A172 (cell line): Measurements from ENCODE around the gene PRICKLE4. TPM values are rescaled to one million over a fixed set of nuclear protein-coding genes. Genes with fewer than 3 reads are reported as not detected.
A peak's percentile ranks its signal among the peaks of the same experiment; 100 is the strongest.
"Not testable (repeated sequence)": the region's sequence is repeated elsewhere in the genome, so short reads cannot be mapped to it uniquely, and the experiment has no call there.

Source experiments
- DNase-seq: peaks from one replicate; pipeline ENCODE4 v3.0.0-alpha.2; 2015; ENCODE audit warnings: low spot score
- total RNA-seq: library from RNA; depleted of rRNA; stranded (reverse); fragments of >200 nt; shearing (Covaris generic); gene quantifications from 2 replicates; pipeline ENCODE4 v1.2.3, GENCODE V29; 2014

PRICKLE4 gene
- total RNA-seq, 1 experiment from 2014 or later = not detected

DNA sequence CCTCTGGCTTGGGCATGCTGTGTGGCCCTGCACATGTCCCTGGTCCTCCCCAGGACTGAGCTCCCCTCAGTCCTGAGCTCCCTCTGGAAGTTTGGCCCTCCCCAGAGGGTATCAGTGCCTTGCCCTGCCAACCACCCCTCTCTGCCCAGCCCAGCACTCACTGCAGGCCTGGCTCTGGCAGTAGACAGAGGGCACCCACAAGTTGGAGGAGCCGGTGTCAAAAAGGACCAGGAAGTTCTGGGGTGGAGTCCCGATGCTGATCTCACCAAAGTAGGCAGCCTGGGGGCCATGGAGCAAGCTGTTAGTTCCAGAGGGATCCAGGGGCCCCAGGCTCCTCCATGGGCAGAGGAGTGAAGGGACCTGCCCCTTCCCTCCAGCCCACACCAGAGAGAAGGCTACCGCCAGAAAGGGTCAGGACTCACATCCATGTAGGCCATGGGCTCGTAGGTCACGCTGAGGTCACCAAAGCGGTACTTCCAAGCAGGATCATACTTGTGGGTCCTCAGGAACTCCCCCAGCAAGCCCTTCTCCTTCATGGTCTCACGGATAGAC, 36.3 kb upstream of the PRICKLE4 start:
- no peak for DNase-seq

DNA sequence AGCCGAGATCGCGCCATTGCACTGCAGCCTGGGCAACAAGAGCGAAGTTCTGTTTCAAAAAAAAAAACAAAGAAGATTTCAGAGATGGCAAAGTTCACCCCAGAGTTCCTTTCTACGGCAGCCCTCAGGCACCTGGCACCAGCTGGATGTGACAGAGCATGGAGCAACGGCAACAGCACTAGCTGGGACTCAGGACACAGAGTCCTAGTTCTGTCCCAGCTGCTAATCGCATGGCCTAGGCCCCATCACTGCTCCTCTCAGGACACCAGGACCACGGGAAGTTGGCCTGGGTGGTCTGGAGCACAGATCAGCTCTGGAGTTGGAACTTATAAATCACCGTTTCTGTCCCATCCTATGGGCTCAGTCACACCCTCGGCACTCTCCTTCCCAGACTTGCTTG, 34.5 kb upstream of the PRICKLE4 start:
- no peak for DNase-seq

DNA sequence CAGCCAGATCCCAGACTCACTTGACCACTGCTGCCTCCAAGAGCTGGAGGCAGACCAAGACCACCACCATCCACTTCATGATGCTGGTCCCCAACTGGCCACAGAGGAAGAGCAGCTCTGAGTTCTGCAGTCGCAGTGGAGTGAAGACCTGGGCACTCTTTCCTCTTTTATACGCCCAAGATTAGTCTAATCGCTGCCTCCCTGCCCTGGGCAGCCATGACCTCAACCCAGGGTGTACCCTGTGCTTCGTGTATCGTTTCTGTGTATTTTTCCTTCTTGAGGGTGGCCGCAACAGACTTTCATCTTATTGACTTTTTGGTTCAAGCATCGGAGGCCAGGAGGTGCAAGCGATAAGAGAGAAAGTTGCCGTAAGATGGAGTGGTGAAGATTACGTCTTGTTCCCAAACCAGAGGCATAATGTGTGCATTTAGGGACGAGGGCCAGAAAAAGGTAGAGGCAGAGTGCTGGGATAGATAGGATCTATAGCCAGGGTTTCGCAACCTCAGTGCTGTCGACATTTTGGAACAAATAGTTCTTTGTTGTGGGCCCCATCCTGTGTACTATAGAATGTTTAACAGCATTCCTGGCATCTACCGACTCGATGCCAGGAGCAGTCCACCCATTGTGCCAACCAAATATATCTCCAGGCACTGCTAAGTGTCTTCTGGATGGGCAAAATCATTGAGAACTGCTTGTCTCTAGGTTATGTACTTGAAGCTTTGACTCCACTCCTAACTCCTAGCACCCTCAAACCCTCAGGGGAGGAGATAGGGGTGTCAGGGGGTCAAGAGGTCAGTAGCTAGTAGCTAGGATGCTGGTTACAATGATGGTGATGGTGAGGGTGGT, 33.1 kb upstream of the PRICKLE4 start, which contains the start of gene PGC:
TSS of gene PGC (minus strand) at position 142 of the 846 bp plus-strand sequence. CDS start at position 79, 63 bp downstream.
- no peak for DNase-seq

DNA sequence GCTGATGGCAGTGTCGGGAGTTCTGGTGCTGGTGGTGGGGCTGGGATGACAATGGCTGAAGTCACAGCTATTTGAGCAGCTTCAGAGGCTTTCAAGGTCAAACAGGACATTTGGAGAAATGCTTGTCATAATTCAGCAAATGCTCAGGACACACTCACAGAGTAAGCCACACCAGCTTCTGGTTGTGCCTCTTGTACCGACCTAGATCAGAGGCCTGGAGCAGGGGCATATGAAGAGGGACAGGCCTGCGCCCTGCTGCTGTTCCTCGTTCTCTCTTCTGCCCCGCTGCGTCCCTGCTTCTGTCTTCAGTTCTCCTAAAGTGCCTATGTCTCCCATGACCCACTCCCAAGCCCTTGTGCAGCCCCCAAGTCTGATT, 32.5 kb upstream of the PRICKLE4 start:
- DNase-seq = no peak

DNA sequence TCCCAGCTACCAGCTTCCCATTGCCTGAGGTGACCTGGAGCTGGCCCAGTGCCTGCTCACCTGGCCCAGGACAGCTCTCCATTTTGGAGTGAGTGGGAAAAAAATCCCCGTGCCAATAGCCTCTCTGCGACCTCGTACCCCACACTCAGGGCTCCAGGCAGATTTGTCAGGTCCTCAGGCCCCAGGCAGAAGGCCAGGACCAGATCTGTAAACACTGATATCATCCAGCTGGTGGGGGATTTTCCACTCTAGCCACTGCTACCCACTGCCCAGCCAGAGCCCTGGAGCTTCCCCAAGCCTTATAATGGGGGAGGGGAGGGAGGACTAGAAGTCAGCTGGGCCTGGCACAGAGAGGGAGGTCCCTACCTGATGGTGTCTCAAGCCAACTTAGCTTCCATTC, 32.0 kb upstream of the PRICKLE4 start:
- DNase-seq = no peak

DNA sequence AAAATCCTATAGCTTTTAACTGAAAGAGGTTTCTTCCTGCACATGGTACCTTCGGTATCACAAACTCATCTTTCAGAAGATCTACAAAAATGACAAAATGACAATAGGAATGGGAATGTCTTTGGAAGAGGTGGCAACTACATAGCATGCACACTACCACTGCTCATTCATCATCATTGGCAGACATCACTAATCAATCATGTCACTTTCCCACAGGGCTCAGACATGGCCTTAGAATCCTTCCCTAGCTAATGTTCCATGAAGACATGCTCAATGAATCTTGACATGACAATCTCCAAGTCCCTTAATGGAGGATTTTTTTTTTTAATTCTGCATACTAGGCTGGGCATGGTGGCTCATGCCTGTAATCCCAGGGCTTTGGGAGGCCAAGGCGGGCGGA, 30.2 kb upstream of the PRICKLE4 start:
- DNase-seq = no peak

DNA sequence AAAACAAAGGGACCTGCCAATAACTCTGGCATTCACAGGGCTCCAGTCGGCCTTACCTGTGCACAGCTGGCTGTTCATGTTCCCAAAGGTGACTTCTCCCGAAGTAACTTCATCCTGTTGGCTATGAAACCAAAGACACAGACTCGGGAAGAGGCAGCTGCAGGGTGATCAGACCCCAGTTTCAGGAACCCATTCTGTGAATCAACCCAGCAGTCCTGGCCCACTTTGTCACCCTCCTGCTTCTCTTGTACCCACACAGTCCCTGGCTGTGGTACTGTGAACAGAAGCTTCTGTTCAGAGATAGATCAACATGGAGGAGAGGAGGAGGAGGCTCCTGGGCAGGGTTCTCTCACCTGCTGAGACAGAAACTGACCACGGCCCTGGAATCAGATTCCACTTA, 24.7 kb upstream of the PRICKLE4 start:
- no peak for DNase-seq

DNA sequence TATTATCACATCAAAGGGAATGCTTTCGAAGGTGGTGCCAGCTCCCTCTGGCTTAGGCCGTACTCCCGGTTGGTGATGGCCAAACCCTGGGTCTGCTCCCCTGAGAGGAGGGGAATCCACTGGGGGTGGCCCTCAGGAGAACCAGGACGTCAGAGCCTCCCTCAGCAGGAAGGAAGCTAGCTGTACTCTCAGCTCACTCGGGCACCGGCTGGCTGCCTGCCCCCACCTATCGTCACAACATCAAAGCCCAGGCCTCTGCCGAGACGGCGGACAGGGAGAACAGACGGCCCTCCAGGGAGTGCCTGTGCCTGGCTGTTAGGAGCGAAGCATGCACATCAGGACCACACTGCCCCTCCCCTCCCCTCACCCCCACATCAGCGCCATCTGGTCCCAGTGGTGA, 24.2 kb upstream of the PRICKLE4 start:
- no peak for DNase-seq

DNA sequence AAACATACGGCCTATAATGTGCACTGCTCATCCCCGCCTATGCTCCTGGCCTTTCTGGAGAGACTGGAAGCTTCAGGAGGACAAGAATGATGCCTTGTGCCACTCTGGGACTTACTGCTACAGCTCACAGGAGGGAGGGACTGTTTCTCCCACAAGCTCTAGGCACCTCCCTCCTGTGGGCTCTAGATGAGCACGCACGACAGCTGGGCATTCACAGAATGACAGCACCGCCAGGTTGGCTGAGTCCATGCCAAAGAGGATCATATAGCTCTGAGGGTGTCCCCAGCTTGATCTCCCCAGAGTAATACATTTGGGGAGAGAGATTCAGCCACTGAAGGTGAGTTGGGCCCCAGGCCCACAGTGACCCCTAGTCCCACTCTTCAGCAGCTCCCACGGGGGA, 23.3 kb upstream of the PRICKLE4 start:
- DNase-seq = no peak

DNA sequence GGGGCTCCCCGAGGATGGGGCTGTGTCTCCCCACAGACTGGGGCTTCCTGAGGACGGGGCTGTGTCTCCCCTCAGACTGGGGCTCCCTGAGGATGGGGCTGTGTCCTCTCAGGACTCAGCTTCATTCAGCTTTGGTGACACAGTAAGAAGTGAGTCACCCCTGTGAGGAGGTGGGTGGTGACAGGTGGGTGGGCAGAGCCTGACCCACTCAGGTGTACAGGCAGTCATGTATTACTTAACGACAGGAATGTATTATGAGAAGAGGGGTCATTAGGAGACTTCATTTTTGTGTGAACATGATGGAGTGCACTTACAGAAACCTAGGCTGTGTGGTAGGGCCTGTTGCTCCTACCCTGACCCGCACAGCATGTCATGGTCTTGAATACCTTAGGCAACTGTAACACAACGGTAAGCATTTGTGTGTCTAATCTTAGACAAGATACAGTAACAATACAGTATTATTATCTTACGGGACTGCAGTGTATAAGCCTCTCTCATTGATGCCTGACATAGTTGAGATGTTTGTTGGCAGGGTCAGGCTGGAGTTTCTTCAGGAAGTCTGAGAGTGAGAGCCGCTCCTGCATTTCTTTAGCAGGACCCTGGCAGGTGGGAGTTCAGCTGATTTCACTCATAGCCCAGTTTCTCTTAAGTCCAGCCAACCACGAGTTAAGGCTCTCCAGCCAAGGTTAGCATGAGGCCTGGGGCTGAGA, 22.5 kb upstream of the PRICKLE4 start:
- no peak for DNase-seq

DNA sequence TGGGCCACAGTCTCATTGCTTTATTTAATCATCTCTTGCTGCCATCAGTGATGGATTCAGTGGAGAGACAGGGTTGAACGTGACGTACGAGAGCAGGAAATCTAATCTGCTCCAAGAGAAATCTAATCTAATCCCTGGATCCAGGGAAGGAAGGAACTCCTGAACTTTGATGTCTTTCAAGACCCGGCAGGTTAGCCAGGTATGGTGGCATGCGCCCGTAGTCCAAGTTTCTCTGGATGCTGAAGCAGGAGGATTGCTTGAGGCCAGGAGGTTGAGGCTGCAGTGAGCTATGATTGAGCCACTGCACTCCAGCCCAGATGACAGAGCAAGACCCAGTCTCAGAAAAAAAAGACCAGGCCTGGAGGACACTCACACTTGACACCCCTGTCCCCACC, 21.9 kb upstream of the PRICKLE4 start:
- DNase-seq = no peak

DNA sequence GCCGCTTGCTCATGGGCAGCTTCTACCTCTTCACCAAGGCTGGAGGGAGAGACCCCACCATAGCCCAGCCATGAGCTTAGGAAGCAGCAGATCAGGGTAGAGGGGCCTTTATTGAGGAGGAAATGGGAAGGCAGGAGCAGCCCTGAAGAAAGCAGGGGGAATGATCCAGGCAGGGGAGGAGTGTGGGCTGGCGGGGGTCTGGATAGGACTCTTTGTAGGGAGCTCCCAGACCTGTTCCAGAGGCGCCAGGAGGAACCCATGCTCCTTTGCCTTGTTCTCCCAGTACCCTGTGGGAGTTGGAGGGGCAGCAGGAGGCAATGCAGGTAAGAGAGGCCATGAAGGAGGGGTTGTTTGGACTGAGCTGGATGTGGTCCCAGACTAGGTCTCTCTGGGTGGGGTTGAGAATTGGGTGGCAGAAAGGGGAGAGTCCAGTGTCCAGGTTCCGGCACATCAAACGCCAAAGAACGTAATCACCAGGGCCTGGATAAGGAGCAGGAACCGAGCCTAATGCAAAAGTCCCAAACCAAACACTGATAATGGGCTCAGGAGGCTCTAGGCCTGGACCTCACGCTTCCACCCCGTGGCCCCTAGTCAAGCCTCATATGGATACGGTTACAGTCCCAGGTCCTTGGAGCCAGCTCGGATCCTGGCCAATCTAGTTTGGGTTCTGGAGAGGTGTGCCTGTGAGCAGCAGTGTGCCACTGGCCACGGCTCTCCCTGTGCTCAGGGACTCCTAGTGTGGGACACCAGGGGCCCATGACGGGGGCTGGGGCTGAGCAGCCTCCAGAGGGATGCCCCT, 21.3 kb upstream of the PRICKLE4 start:
- no peak for DNase-seq

DNA sequence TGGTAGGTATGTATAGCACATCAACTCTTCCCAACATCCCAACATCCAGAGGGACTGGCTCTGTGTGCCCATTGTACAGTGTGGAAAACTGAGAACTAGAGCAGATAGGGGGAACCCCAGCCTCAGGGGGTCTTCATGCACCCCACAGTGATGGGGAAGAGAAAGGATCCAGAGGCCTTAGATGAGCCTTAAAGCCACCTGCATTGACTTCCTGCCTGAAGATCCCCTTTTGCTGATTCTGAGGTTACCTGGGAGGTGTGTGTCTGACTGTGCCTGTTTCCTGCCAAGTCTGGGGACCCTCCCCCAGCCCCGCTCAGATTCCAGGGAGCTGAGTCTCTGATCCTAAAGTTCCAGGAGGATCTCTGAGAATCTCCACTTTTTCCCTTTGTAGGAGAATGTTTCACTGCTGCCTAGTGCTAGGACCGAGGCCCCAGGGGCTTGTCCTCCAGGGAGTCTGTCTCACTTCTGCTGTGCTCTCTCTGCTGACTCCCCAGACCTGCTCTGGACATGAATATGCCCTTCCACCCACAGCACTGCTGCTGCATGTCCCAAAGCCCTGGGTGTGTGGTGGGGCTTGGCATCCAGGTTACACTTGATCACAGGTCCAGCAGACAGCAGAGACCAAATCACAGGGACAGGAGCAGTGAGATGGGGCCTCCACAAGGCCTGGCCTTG, 20.5 kb upstream of the PRICKLE4 start:
- DNase-seq = no peak

DNA sequence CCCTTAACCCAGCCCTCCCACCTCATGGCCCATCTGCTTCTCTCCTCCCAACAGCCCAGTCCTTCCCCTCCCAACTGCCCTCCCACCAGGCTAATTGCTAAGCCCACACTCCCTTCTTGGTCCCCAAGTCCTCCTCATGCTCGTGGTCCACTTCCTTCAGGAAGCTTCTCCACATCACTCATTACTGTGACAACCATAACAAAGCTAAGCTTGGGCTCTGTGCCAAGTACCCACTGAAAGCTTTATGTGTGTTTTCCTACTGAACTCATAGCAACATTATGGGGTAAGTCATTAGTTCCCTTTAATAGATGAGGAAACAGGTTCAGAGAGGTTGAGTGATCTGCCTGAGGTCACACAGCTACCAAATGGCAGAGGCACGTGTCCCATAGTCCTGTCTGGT, 17.1 kb upstream of the PRICKLE4 start:
- DNase-seq = no peak

DNA sequence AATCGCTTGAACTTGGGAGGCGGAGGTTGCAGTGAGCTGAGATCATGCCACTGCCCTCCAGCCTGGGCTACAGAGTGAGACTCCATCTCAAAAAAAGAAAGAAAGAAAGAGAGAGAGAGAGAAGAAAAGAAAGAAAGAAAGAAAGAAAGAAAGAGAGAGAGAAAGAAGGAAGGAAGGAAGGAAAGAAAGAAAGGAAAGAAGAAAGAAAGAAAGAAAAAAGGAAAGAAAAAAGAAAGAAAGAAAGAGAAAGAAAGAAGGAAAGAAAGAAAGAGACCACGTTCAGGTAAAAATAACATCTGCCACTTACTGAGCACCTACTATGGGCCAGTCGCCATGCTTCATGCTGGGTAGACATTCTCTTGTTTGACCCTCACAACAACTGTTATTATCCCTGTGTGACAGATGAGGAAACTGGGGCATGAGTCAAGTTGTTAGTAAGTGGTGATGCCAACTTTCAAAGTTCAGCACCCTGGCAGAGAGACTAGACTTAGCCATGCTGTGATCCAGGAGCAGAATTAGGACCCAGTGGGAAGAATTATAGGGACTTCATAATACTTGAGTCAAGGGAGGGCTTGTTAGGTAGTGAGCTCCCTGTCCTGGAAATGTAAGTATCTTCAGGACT, 14.4 kb upstream of the PRICKLE4 start:
- DNase-seq = not testable (repeated sequence)

DNA sequence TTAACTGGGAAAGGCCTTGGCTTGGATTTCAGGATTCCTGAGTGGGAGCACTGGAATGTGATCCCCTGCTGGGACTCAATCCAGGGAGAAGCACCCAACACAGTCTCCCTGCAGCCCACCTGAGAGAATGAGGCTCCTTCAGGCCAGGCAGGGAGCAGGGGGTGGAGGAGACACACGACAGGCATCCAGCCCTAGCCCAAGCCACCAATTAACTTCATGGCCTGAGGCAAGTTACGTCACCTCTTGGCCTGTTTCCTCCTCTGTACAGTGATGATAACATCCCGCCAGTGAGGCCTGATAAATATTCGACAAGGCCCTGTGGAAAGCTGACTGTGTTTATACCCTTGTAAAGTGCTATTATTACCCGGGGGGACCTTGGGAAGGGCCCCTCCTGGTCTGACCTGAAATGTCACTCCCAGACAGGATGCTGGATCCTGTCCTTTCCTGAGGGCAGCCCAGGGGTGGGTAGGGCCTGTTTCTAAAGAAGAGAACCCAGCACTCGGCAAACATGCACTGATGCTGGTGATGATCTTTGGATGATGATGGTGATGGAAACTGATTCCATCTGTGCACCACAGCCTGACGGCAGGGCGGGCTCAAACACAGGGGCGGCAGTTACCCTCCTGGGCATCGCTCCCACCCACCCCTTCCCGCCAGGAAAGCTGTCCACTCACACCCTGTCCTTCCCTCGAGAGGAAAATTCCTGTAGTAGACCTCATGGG, 13.3 kb upstream of the PRICKLE4 start:
- DNase-seq = peak; percentile 78

DNA sequence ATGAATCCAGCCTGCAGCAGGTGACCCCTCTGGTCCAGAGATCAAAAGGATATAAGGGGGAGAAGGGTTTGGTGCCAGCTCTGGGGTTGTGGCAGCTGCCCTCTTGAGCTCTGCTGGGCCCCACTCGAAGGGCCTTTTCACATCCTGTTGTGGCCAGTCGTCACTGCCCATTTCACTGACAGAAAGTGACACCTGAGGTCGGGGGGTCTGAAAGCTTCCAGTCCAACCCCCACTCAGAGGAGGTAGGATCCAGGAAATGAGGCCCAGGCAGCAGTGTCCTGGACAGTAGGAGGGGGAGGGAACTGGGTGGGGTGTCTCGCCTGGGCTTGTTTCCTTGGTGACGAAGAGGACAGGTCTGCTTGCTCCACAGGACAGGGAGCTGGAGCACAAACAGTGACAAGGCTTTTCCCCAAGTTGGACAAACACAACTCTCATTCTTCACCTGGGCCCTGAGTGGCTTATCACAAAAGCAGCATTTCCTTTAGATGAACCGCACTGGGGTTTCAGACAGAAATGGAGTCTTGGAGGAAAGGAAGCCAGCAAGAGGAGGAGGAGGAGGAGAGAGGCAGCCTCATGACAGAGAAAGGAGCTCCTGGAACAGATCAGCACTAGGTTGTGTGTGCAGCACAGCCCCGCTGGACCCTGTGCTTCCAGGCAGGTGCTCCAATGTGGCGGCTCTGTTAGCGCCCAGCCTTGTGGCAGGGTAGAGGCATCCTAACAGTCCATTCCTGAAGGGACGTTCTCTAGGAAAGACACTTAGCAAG, 11.9 kb upstream of the PRICKLE4 start:
- DNase-seq = no peak

DNA sequence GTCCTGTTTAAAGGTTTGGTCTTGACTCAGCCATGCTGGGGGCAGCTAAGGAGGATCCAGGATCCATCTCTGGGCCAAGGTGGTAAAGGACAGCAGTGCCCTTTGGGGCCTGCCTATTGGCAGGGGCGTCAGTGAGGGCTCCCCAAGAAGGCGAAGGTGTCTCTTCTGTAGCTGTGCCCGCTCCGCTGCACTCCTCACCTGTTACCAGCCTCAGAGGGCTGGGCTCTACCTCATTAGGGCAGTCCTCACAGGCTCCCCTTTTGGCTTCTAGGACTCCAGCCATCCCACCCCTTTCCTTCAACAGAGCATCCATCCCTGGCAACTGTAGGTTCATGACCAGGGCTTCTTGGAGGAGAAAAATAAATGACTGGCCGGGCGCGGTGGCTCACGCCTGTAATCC, 11.2 kb upstream of the PRICKLE4 start:
- no peak for DNase-seq

DNA sequence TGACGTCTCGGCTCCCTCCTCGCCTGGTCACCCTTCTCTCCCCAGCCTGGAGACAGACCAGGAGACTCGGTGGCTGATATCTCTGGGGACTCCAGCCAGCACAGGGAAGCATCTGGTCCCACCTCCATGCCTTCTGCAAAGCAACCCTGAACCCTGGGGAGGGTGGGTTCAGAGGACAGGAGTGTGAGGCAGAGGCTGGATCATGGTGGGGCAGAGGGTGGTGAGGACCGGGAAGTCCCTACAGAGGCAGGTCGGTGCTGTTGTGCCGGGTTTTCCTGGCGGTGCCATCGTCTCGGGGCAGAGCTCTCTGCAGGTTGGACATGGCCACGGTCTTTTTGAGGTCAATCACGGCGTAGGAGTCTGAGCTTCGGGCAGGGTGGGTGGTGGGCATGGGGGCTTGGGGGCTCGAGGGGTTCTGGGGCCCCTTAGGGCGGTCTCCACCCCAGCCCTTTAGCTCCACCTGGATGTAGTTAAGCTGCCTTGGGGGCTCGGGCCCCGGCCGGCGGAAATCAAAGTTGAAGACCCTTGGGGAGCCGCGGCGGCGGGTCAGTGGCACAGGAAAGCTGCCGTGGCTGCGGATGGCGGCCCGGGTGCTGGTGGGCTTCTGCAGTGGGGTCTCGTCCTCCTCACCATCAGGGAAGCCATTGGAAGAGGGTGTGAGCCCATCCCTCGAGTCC, 10.1 kb upstream of the PRICKLE4 start:
- no peak for DNase-seq
